SH-SY5Y (cell line): Measurements from ENCODE around the gene COBL.

Source experiments
- GATA2 ChIP-seq: IDR thresholded peaks from 2 replicates; pipeline ENCODE4 v1.6.1; 2011; ENCODE audit warnings: mild to moderate bottlenecking, low read depth, low read length
- GATA3 ChIP-seq: IDR thresholded peaks from 2 replicates; pipeline ENCODE4 v1.6.1; 2011; ENCODE audit warnings: low read depth, mild to moderate bottlenecking, low read length, moderate library complexity

DNA sequence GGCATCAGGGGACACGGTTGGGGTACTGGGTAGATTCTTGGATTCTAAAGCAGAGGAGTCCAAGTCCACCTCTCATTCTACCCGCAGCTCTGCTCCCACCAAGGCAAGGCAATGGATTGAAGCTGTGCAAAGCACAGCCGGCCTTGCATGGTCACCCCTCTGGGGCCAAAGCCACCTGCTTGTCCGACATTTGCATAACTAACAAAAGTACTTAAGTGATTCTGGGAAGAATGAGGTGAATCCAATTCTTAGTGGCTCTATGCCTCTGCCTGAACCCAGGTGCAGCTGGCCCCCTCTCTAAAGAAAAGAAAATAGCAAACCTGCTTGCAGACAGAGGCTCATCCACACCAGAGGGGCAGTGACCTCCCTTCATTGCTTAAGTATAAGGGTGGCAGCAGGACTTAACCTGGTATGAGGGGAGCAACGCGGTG is 10.7 kb upstream of the COBL start:
- no peak for TF ChIP-seq GATA2
- no peak for TF ChIP-seq GATA3
